Stimulated activated CD8-positive, alpha-beta memory T cell treated with anti-CD3 and anti-CD28 coated beads, Interleukin-7, amount 100 ng/mL, for 1 hour (primary cell): ENCODE measurements around the gene IGFL2.

Experiments used
- DNase-seq, 2 donors: peaks; one replicate each; pipeline ENCODE4 v3.0.0-alpha.2; 2020; ENCODE audit warnings: low read depth in 2 of 2

IGFL2 gene

GRCh38 chr19:46209051-46209450 is 61.0 kb downstream of the IGFL2 start:
- no peak for DNase-seq

GRCh38 chr19:46209472-46209871 is 61.4 kb downstream of the IGFL2 start:
- DNase-seq: no peak

- DNase-seq: no peak
Measured at GRCh38 chr19:46210669-46211068, 62.6 kb downstream of the IGFL2 start.
